ENCODE data around the gene NAGPA. TPM values are rescaled to one million over a fixed set of nuclear protein-coding genes. Genes with fewer than 3 reads are reported as not detected.

NAGPA gene
- total RNA-seq, 4 donors from 2014 or later: 27.6 to 85.1 (median 45.1) TPM

GRCh38 chr16:4979164-4979563, 54.6 kb downstream of the NAGPA start:
- intact Hi-C loops (cut with DNase I; ENCODE audit: low total_unique reads): no loop called here
- H3K4me3 ChIP-seq (ENCODE audit: low read depth, poor library complexity, severe bottlenecking): no peak overlapping the region
- WGBS, 2 donors: 79 to 80% methylated on average over 7 of the region's 7 CpGs
- DNase-seq (ENCODE audit: low spot score in 2 of 2): no peak
- TF ChIP-seq POLR2A (IDR thresholded peaks at IDR 0.05) (no peak), CTCF (IDR thresholded peaks at IDR 0.05) (no peak)

- no peak overlapping the region for H3K4me3 ChIP-seq (ENCODE audit: low read depth, poor library complexity, severe bottlenecking)
- WGBS, 2 donors: 81 to 89% methylated on average over 5 of the region's 5 CpGs
- intact Hi-C loops (cut with DNase I; ENCODE audit: low total_unique reads): no loop called here
- no peak for DNase-seq (ENCODE audit: low spot score in 2 of 2)
- no peak for TF ChIP-seq CTCF (IDR thresholded peaks at IDR 0.05)
- TF ChIP-seq POLR2A (IDR thresholded peaks at IDR 0.05): no peak
Observed at GRCh38 chr16:4976611-4977145, 57.1 kb downstream of the NAGPA start.

- TF ChIP-seq POLR2A (IDR thresholded peaks at IDR 0.05) (no peak), CTCF (IDR thresholded peaks at IDR 0.05) (no peak)
- intact Hi-C loops (cut with DNase I; ENCODE audit: low total_unique reads): no loop called here
- H3K4me3 ChIP-seq (ENCODE audit: low read depth, poor library complexity, severe bottlenecking): no peak overlapping the region
- no peak for DNase-seq (ENCODE audit: low spot score in 2 of 2)
- WGBS, 2 donors: 86 to 92% methylated on average over 2 of the region's 2 CpGs
Observed at GRCh38 chr16:4976079-4976478, 57.7 kb downstream of the NAGPA start.

Other genes with a start within 250 kb of the NAGPA start
- gene SEPTIN12, start 245.6 kb downstream of the NAGPA start, total RNA-seq: not detected
- gene SMIM22, start 238.6 kb downstream of the NAGPA start, total RNA-seq: 10 to 100 TPM in 1 of 4 donors, 1 to 10 TPM in 2, not detected in 1; 6.6 to 10.6 (median 7.6) TPM
- gene ROGDI, start 231.3 kb downstream of the NAGPA start, total RNA-seq: 10 to 100 TPM in 2 of 4 donors, 1 to 10 TPM in 2; 7.3 to 15.8 (median 10.2) TPM
- gene GLYR1, start 186.6 kb downstream of the NAGPA start, total RNA-seq: 10 to 100 TPM; 36.8 to 52.6 (median 51.3) TPM
- gene UBN1, start 186.5 kb downstream of the NAGPA start, total RNA-seq: 10 to 100 TPM; 20.7 to 38.3 (median 27.9) TPM
- gene PPL, start 96.8 kb downstream of the NAGPA start, total RNA-seq: 100 to 1,000 TPM; 445 to 545 (median 495) TPM
- gene SEC14L5, start 75.6 kb downstream of the NAGPA start, total RNA-seq: 1 to 10 TPM in 2 of 4 donors, under 1 TPM in 2; 0.91 to 2.6 (median 1.3) TPM
- gene C16orf89, start 32.0 kb upstream of the NAGPA start, total RNA-seq: under 1 TPM in 1 of 4 donors, not detected in 3; 0.12 TPM
- gene ALG1, start 37.9 kb upstream of the NAGPA start, total RNA-seq: 10 to 100 TPM; 10.9 to 31.5 (median 17.0) TPM
- gene EEF2KMT, start 63.9 kb upstream of the NAGPA start, total RNA-seq: 10 to 100 TPM in 1 of 4 donors, 1 to 10 TPM in 3; 6.6 to 10.2 (median 8.9) TPM

All from lower leg skin (tissue), 4 donors.